IPS-18a (cell line): ENCODE measurements around the gene SYT3.

Source experiments
- H3K27ac ChIP-seq: one replicate; pipeline ENCODE4 v1.5.1; 2013; ENCODE audit warnings: low read length
- H3K27me3 ChIP-seq: one replicate; pipeline ENCODE4 v1.6.1; 2013; ENCODE audit warnings: mild to moderate bottlenecking, low read length; ENCODE audit not compliant: control insufficient read depth, insufficient read depth
- H3K36me3 ChIP-seq: one replicate; pipeline ENCODE4 v1.6.1; 2013; ENCODE audit warnings: low read depth, low read length; ENCODE audit not compliant: control insufficient read depth
- H3K4me1 ChIP-seq: one replicate; pipeline ENCODE4 v1.6.1; 2013; ENCODE audit warnings: low read depth, low read length; ENCODE audit not compliant: control insufficient read depth
- H3K4me3 ChIP-seq: one replicate; pipeline ENCODE4 v1.5.1; 2013; ENCODE audit warnings: low read length
- H3K9ac ChIP-seq: one replicate; pipeline ENCODE4 v1.6.1; 2013; ENCODE audit warnings: mild to moderate bottlenecking, low read length, moderate library complexity
- H3K9me3 ChIP-seq: one replicate; pipeline ENCODE4 v1.6.1; 2013; ENCODE audit warnings: low read depth, low read length; ENCODE audit not compliant: control insufficient read depth

Gene SYT3

DNA sequence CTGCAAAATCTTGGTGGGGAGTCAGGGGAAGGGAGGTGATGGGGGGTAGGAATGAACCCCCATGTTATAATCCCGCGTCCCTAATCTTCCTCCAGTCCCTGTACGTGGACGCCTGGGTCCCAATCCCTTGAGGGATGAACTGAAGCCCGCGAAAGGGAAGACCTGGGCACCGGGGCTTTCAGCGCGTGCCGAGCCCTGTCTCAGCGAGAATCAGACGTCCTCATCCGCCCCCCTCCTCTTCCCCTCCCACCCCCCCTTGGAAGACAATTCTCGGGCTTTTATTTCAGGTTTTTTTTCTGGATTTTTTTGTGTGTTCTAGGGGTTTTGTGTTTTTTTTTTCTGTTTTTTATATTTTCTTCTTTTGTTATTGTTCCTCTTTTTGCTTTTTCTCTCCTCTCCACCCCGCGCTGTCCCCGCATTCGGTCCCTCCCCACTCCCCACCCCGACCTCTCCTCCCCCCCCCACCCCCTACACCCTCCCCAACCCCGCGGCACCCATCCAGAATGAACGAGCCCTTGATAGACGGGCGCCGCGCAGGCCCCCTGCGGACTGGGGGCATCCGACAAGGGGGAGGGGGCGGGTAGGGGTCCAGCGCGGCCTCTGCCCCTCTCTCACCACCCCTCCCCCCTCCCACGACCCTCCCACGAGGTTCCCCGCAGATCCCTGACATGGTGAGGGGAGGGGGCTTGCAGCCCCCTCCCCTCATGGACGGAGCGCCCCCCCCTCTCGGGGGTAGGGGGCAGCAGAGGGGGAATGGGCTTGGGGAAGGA lies 19.8 kb upstream of the SYT3 start:
- peak overlapping the region; percentile 77 for H3K4me3 ChIP-seq
- no peak overlapping the region for H3K27ac ChIP-seq
- H3K27me3 ChIP-seq, result no peaks in the 10 kb centered on the region
- H3K36me3 ChIP-seq, result no peaks in the 10 kb centered on the region
- H3K9ac ChIP-seq, result no peak overlapping the region
- no peaks in the 10 kb centered on the region for H3K9me3 ChIP-seq
- H3K4me1 ChIP-seq, result peaks cover 9% of the 10 kb centered on the region

DNA sequence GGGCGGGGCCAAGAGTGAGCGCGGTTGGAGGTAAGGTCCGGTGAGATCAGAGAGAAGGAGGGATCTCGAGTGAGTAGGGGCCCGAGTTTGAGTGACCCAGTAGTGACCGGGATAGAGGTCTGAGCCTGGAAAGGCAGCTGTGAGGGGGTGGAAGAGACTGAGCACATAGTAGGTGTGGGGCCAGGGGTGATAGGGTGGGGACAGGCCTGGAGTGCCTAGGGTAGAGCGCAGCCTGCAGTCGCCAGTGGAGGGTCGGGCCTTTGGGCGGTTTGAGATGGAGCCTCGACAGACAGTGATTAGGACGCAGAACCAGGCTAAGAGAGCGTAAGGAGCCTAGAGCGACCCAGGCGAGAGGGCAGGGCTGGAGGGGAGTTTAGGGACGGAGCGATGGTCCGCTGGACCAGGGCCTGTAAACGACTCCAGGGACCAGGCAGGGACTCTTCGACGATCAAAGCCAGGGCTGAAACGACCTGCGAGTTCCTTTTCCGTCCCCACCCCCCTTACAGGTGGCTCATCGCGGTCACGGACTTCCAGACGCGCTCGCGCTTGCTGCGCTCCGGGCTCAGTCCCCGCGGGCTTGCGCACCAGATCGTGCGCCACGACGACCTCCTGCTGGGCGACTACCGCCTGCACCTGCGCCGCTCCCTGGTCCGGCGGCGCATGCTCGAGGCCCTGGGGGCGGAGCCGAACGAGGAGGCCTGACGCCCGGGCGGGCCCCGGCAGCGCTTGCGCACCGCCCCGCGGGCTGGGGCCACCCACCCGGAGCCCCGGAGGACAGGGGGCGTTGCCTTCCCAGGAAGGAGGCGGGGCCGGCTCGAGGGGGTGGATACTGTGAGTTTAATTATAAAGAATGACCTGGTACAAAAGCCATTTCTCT lies 19.0 kb upstream of the SYT3 start:
- no peaks in the 10 kb centered on the region for H3K9me3 ChIP-seq
- no peaks in the 10 kb centered on the region for H3K36me3 ChIP-seq
- no peaks in the 10 kb centered on the region for H3K27me3 ChIP-seq
- H3K27ac ChIP-seq, result peak overlapping the region; percentile 25
- peak overlapping the region; percentile 72 for H3K9ac ChIP-seq
- H3K4me3 ChIP-seq, result peak overlapping the region; percentile 77
- H3K4me1 ChIP-seq, result peaks cover 11% of the 10 kb centered on the region

DNA sequence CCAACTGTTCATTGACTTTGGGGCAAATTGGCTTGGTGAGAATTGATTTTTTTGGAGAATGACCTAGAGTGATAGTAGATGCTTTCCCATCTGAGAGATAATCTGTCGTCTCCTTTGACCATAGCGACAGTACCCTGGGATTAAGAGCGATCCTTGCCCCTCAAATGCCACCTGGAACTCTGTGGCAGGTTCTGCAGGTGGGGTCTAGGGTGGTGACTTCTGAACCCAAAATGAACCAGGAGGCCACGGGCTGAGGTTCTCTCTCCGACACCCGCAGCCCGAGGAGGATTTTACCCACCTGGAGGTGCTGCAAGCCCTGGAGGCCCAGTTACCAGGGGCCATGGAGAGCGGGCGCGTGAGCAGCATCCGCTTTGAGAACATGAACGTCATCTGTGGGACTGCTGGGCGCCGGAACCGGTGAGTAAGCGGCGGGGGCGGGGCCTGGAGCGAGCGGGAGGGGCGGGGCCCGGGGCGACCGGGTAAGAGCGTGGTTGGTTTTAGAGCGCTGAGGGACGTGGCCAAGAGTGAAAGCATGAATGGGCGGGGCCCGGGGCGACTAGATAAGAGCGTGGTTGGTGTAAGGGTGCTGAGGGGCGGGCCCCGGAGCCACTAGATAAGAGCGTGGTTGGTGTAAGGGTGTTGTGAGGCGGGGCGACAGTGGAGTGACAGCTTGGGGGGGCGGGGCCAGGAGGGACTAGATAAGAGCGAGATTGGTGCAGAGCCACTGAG lies 18.2 kb upstream of the SYT3 start:
- Histone ChIP-seq H3K27me3 (no peaks in the 10 kb centered on the region), H3K4me1 (peaks cover 15% of the 10 kb centered on the region), H3K4me3 (peak overlapping the region; percentile 84), H3K9me3 (no peaks in the 10 kb centered on the region), H3K36me3 (no peaks in the 10 kb centered on the region), H3K27ac (peak overlapping the region; percentile 87), H3K9ac (peak overlapping the region; percentile 83)

DNA sequence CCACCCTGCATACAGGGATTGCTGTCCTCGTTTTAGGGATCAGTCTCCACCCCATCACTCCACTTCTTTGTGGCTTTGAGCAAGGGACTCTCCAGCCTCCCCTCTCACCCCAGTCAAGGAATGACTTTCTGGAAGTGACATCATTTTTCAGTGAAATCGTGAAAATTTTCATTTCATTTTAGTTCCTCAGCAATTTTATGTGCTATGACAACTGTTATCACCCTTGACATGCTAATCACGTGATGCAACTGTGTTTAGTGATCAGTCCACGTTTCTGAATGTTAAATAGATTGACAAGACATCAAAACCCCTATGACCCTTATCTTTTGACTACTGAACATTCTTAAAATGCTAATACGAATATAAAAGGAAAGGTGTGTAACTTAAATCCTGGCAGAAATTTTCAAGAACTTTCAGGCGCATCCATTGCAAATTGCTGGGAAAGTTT lies 17.6 kb upstream of the SYT3 start:
- Histone ChIP-seq H3K27ac (peak overlapping the region; percentile 87), H3K4me3 (peak overlapping the region; percentile 84), H3K9ac (peak overlapping the region; percentile 83), H3K9me3 (no peaks in the 10 kb centered on the region), H3K4me1 (peaks cover 15% of the 10 kb centered on the region), H3K27me3 (no peaks in the 10 kb centered on the region), H3K36me3 (no peaks in the 10 kb centered on the region)

DNA sequence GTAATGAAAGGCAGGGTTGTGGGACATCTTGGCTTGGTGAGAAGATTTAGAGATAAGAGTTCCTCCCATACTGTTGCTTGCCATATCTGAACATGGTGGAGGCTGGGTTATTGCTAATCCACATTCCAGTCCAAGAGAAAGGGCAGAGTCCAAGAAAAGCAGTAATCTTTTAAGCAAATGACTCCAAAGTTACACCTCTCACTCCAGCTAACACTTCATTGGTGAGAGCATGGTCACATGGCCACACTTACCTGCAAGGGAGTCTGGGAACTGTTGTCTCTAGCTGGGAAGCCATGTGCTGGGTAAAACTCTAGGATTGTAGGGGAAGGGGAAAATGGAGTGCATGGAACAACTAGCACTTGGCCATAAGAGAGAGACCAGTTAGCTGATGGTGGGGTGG lies 15.2 kb upstream of the SYT3 start:
- no peaks in the 10 kb centered on the region for H3K27me3 ChIP-seq

DNA sequence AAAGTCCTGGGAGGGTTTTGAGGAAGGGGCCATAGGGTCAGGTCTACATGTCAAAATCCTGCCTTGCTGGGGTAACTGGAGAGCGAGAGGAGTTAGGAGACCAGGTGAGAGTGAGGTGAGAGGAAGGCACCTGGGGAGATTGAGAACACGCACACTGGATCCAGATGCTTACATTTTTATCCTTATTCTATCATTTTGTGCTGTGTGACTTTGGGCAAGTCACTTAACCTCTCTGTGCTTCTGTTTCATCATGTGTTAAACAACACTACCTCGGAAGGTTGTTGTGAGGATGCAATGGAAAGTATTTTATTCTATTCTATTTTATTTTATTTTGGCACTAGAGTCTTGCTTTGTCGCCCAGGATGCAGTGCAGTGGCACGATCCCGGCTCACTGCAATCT lies 13.0 kb upstream of the SYT3 start:
- Histone ChIP-seq H3K4me1 (peaks cover 15% of the 10 kb centered on the region), H3K4me3 (no peak overlapping the region), H3K36me3 (no peaks in the 10 kb centered on the region), H3K9me3 (no peaks in the 10 kb centered on the region), H3K27ac (no peak overlapping the region), H3K9ac (no peak overlapping the region), H3K27me3 (no peaks in the 10 kb centered on the region)

More for the DNA sequence above, 15.2 kb upstream of the SYT3 start:
- Histone ChIP-seq H3K9ac (no peak overlapping the region), H3K4me1 (peaks cover 12% of the 10 kb centered on the region), H3K36me3 (no peaks in the 10 kb centered on the region), H3K4me3 (no peak overlapping the region), H3K9me3 (no peaks in the 10 kb centered on the region), H3K27ac (no peak overlapping the region)

DNA sequence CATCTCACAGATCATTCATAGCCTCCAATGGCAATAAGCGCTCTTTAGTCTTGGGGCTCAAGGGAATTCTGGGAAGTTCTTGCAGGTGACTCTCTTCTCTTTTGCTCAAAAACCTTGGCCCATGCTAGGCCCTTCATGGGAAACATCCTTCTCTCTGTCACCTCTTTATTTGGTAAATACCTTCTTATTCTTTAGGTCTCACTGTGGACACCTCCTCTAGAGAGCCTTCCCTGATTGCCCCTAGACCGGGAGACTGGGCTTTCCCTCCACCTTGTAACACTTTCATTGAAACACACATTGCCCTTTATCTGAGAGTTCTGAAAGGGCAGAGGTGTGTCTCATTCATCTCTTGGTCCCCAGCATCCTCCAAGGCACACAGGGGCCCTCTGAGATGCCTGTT lies 11.5 kb upstream of the SYT3 start:
- Histone ChIP-seq H3K9ac (no peak overlapping the region), H3K9me3 (no peaks in the 10 kb centered on the region), H3K4me3 (no peak overlapping the region), H3K36me3 (no peaks in the 10 kb centered on the region), H3K4me1 (peaks cover 10% of the 10 kb centered on the region), H3K27me3 (peaks cover 3% of the 10 kb centered on the region), H3K27ac (no peak overlapping the region)

DNA sequence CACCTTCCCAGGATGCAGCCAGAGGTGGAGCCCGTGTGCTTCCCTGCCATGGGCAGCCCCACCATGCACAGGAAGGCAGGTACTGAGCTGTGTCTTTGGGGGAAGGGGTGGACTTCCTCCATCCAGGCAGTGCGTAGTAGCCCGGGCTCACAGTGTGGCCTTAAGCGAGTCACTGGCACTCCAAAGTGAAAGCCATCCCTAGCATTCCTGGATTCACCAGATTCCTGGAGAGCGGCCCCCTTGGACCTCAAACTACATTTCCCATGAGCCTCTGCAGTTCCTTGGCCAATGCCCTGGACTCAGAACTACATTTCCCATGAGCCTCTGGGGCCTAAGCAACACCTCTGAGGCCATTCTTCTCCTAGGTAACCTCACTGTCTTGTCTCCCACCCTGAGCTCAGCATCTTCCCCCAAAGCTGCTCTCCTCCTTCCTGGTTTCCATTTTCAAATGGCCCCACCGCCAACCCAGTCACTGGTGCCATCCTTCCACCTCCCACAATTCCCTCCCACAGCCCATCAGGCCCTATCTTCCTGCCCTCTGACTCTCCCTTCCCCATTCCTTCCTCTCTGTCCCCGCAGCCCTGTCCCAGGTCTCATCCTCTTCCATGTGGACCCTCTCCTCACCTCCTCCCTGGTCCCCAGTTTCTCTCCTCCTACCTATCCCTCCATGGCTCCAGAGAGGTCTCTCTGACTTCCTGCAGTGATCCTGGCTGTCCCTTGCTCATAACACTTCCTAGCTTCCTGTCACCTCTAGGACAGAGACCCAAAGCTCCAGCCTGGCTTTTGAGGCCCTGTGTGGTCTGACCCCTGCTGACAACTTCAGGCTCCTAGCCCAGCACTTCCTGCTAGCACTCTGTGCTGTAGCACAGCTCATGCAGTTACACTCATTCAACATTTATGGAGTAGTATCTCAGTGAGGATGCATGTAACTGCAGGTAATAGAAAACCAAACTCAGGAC lies 10.0 kb upstream of the SYT3 start, which contains the start of gene C19orf81:
Gene C19orf81, plus strand, starts transcription at position 13 of the 959 bp plus-strand sequence. Its CDS starts 0 bp downstream, at position 13.
- no peaks in the 10 kb centered on the region for H3K36me3 ChIP-seq
- peaks cover 10% of the 10 kb centered on the region for H3K4me1 ChIP-seq
- H3K9me3 ChIP-seq, result no peaks in the 10 kb centered on the region
- no peak within 1 kb of the TSS for H3K9ac ChIP-seq
- H3K4me3 ChIP-seq, result peak within 1 kb of the TSS; percentile 26
- H3K27ac ChIP-seq, result no peak within 1 kb of the TSS
- H3K27me3 ChIP-seq, result peaks cover 18% of the 10 kb centered on the region

DNA sequence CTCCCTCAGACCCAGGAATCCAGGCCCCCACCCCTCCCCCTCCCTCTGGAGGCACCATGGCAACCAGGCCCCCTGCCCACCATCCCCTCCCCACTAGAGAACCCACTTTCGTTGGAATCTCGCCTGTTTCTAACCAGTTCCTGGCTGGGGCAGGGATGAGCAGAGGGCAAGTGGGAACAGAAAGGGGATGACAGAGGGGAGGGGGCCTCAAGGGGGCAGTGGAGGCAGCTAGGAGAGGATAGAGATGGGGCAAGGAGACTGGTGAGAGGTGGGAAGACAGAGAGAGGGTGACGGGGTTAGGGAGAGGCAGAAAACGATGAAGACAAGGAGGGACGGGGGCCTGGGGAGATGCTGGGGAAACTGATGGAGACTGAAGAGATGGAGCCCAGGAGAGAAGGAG lies 9.0 kb upstream of the SYT3 start:
- H3K36me3 ChIP-seq, result no peaks in the 10 kb centered on the region
- peaks cover 28% of the 10 kb centered on the region for H3K27me3 ChIP-seq
- peaks cover 7% of the 10 kb centered on the region for H3K4me1 ChIP-seq
- no peak overlapping the region for H3K9ac ChIP-seq
- H3K27ac ChIP-seq, result no peak overlapping the region
- H3K4me3 ChIP-seq, result no peak overlapping the region
- H3K9me3 ChIP-seq, result no peaks in the 10 kb centered on the region

DNA sequence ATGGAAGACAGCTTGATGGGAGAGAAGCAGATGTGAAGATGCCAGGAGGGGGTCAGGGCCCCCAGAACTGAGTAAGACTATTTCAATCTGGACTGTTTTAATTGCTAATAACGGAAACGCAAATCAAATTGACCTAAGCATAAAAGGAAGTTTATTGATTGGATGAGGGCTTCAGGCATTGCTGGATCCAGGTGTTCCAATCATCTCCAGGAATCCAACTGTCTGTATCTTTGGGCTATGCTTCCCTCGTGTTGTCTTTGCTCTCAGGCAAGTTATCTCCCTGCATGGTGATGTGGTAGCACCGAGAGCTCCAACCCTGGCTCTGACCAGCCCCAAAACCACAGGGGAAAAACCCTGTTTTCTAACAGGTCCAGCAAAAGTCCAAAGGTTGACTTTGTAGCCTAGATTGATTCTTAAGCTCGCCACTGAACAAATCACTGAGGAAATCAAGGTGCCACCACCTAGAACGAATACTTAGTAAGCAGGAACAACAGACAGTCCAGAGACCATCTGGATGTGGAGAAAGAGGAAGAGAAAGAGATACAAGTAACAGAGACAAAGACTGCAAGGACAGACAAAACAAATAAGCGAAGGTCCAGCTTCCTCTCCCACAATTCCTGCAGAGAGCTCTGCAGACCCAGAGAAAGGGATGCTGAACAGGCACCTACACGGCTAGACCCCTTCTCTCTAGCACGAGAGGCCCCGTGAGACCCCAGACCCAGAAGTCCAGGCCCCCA lies 8.4 kb upstream of the SYT3 start:
- Histone ChIP-seq H3K9ac (no peak overlapping the region), H3K36me3 (no peaks in the 10 kb centered on the region)

More for the DNA sequence above, 8.4 kb upstream of the SYT3 start:
- no peak overlapping the region for H3K27ac ChIP-seq
- H3K9me3 ChIP-seq, result no peaks in the 10 kb centered on the region
- H3K4me1 ChIP-seq, result peaks cover 3% of the 10 kb centered on the region
- peaks cover 35% of the 10 kb centered on the region for H3K27me3 ChIP-seq
- no peak overlapping the region for H3K4me3 ChIP-seq
